ENCODE measurements around the gene GPANK1. TPM values are rescaled to one million over a fixed set of nuclear protein-coding genes. Genes with fewer than 3 reads are reported as not detected.

GPANK1 gene
- total and polyA plus RNA-seq, 2 of the 13 experiments (the other 11 are each of a cell fraction or from before 2014, with no cell fraction given): 15.4 to 22.8 TPM

- TF ChIP-seq ELK4 (CRISPR knock-in tag; IDR thresholded peaks at IDR 0.05; ENCODE audit: borderline replicate concordance) (no peak), SOX6 (IDR thresholded peaks at IDR 0.05) (no peak), SOX6 (CRISPR knock-in tag; IDR thresholded peaks at IDR 0.05) (peak; percentile 64), ZNF260 (CRISPR knock-in tag; IDR thresholded peaks at IDR 0.05; ENCODE audit: borderline replicate concordance, low read depth) (no peak), E2F5 (CRISPR knock-in tag; conservative IDR thresholded peaks at IDR 0.05) (no peak), ZNF460 (CRISPR knock-in tag; IDR thresholded peaks at IDR 0.05; ENCODE audit: borderline replicate concordance) (no peak), ESRRA (CRISPR knock-in tag; IDR thresholded peaks at IDR 0.05; ENCODE audit: low read depth) (no peak), CREB1 (IDR thresholded peaks at IDR 0.05) (peak; percentile 94), CREB1 (CRISPR knock-in tag; IDR thresholded peaks at IDR 0.05) (peak; percentile 95), SPEN (CRISPR knock-in tag; IDR thresholded peaks at IDR 0.05; ENCODE audit: low read depth) (peak; percentile 75), PHF5A (CRISPR knock-in tag; IDR thresholded peaks at IDR 0.05; ENCODE audit: low read depth, unreplicated experiment) (no peak), ELF1 (CRISPR knock-in tag; IDR thresholded peaks at IDR 0.05) (peak; percentile 52; the same call in 1 of the 2 replicates), ZNF782 (CRISPR knock-in tag; IDR thresholded peaks at IDR 0.05; ENCODE audit: borderline replicate concordance) (peak; percentile 87; the same call in 1 of the 2 replicates), PHF21A (CRISPR knock-in tag; IDR thresholded peaks at IDR 0.05) (peak; percentile 73), NFKBIZ (CRISPR knock-in tag; IDR thresholded peaks at IDR 0.05) (0 out of 2 replicates have a peak, but pooled peaks have one; percentile 34), ZNF20 (CRISPR knock-in tag; IDR thresholded peaks at IDR 0.05) (no peak), MBD4 (IDR thresholded peaks at IDR 0.05; ENCODE audit: borderline replicate concordance, low read length) (no peak), BCL6 (CRISPR knock-in tag; IDR thresholded peaks at IDR 0.05) (no peak; the same call in 1 of the 2 replicates), ZFP37 (CRISPR knock-in tag; IDR thresholded peaks at IDR 0.05; ENCODE audit: borderline replicate concordance) (no peak; the same call in 1 of the 2 replicates), HOXA7 (CRISPR knock-in tag; IDR thresholded peaks at IDR 0.05) (no peak)
- TF ChIP-seq, protein P1, sequence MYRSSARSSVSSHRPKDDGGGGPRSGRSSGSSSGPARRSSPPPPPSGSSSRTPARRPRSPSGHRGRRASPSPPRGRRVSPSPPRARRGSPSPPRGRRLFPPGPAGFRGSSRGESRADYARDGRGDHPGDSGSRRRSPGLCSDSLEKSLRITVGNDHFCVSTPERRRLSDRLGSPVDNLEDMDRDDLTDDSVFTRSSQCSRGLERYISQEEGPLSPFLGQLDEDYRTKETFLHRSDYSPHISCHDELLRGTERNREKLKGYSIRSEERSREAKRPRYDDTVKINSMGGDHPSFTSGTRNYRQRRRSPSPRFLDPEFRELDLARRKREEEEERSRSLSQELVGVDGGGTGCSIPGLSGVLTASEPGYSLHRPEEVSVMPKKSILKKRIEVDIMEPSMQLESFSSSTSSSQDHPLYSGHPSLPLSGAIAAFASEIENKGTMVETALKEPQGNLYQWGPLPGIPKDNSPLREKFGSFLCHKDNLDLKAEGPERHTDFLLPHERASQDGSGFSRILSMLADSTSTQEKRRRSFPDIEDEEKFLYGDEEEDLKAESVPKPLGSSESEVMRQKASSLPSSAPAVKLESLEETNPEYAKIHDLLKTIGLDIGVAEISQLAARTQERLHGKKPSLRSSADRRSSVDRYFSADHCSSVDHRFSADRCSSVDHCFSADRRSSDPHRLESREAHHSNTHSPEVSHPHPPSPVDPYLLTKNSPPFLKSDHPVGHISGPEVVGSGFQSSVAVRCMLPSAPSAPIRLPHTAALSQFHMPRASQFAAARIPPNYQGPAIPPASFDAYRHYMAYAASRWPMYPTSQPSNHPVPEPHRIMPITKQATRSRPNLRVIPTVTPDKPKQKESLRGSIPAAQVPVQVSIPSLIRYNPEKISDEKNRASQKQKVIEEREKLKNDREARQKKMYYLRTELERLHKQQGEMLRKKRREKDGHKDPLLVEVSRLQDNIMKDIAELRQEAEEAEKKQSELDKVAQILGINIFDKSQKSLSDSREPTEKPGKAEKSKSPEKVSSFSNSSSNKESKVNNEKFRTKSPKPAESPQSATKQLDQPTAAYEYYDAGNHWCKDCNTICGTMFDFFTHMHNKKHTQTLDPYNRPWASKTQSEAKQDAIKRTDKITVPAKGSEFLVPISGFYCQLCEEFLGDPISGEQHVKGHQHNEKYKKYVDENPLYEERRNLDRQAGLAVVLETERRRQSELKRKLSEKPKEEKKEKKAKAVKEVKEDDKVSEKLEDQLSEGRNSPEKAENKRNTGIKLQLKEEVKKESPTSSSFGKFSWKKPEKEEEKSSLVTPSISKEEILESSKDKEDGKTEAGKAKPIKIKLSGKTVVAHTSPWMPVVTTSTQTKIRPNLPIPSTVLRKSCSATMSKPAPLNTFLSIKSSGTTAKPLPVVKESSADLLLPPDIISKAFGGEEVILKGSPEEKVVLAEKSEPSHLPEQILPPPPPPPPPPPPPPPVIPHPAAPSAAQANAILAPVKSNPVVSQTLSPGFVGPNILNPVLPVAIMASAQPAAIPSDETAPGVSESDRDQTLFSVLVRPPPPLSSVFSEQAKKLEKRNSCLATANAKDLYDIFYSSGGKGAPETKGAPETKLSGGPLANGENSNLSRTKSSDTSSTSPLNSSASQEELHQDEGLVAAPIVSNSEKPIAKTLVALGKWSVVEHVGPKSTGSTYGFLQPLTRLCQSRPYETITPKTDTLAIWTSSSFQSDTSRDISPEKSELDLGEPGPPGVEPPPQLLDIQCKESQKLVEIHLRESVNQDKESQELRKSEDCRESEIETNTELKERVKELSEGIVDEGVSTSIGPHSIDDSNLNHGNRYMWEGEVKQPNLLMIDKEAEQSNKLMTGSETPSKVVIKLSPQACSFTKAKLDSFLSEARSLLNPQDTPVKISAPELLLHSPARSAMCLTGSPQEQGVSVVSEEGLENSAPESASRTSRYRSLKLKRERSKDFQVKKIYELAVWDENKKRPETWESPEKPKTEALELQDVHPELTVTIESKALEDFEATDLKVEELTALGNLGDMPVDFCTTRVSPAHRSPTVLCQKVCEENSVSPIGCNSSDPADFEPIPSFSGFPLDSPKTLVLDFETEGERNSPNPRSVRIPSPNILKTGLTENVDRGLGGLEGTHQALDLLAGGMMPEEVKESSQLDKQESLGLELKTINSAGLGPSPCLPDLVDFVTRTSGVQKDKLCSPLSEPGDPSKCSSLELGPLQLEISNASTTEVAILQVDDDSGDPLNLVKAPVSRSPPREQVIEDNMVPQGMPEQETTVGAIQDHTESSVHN (CRISPR knock-in tag; IDR thresholded peaks at IDR 0.05): 0 out of 2 replicates have a peak, but pooled peaks have one; percentile 85
Observed at GRCh38 chr6:31619805-31620585, 44.8 kb downstream of the GPANK1 start (continued).

Measured in HepG2 (cell line).